H9 (cell line): ENCODE measurements around the gene SEMA4D. TPM values are rescaled to one million over a fixed set of nuclear protein-coding genes. Genes with fewer than 3 reads are reported as not detected.

Experiments
- DNase-seq: peaks from one replicate; pipeline ENCODE4 v3.0.0-alpha.2; 2017
- H2AFZ ChIP-seq: one replicate; pipeline ENCODE4 v1.6.1; 2013; ENCODE audit warnings: mild to moderate bottlenecking, low read length, control low read depth, moderate library complexity
- H2AK5ac ChIP-seq: 2 replicates; pipeline ENCODE4 v1.6.1; 2013; ENCODE audit warnings: low read length, control low read depth, mixed read lengths; ENCODE audit not compliant: insufficient read length
- H2BK120ac ChIP-seq: one replicate; pipeline ENCODE4 v1.6.1; 2013; ENCODE audit warnings: low read depth, mild to moderate bottlenecking, low read length, control low read depth, inconsistent platforms; ENCODE audit not compliant: poor library complexity, severe bottlenecking
- H2BK12ac ChIP-seq: 2 replicates; pipeline ENCODE4 v1.6.1; 2013; ENCODE audit warnings: low read length, control low read depth, mixed read lengths, low read depth; ENCODE audit not compliant: insufficient read length
- H2BK15ac ChIP-seq: 2 replicates; pipeline ENCODE4 v1.6.1; 2013; ENCODE audit warnings: low read depth, low read length, control low read depth
- H2BK20ac ChIP-seq: one replicate; pipeline ENCODE4 v1.6.1; 2013; ENCODE audit warnings: low read depth, mild to moderate bottlenecking, low read length, control low read depth, inconsistent platforms; ENCODE audit not compliant: poor library complexity, severe bottlenecking
- H2BK5ac ChIP-seq: 2 replicates; pipeline ENCODE4 v1.6.1; 2013; ENCODE audit warnings: low read length, control low read depth, mixed read lengths; ENCODE audit not compliant: insufficient read length
- H3K14ac ChIP-seq: 2 replicates; pipeline ENCODE4 v1.6.1; 2013; ENCODE audit warnings: low read length, control low read depth; ENCODE audit not compliant: insufficient read depth
- H3K18ac ChIP-seq: 2 replicates; pipeline ENCODE4 v1.6.1; 2013; ENCODE audit warnings: low read depth, mild to moderate bottlenecking, mixed read lengths, low read length, control low read depth; ENCODE audit not compliant: insufficient read length
- H3K23ac ChIP-seq: 2 replicates; pipeline ENCODE4 v1.6.1; 2013; ENCODE audit warnings: low read length, control low read depth, mixed read lengths, low read depth; ENCODE audit not compliant: insufficient read length
- H3K23me2 ChIP-seq: 2 replicates; pipeline ENCODE4 v1.6.1; 2013; ENCODE audit warnings: low read depth, mild to moderate bottlenecking, mixed read lengths, low read length, control low read depth; ENCODE audit not compliant: insufficient read length, poor library complexity, severe bottlenecking
- H3K27ac ChIP-seq: 2 replicates; pipeline ENCODE4 v1.5.1; 2013; ENCODE audit warnings: low read length, control low read depth, mixed read lengths, low read depth; ENCODE audit not compliant: insufficient read length
- H3K27me3 ChIP-seq: 2 replicates; pipeline ENCODE4 v1.6.1; 2013; ENCODE audit warnings: low read length, control low read depth, inconsistent platforms; ENCODE audit not compliant: insufficient read depth
- H3K4ac ChIP-seq: 2 replicates; pipeline ENCODE4 v1.6.1; 2013; ENCODE audit warnings: low read depth, mild to moderate bottlenecking, control low read depth, inconsistent platforms, low read length, moderate library complexity
- H3K4me1 ChIP-seq: 2 replicates; pipeline ENCODE4 v1.6.1; 2013; ENCODE audit warnings: low read length, control low read depth, inconsistent platforms; ENCODE audit not compliant: insufficient read depth
- H3K4me2 ChIP-seq: 2 replicates; pipeline ENCODE4 v1.6.1; 2013; ENCODE audit warnings: low read length, control low read depth, mixed read lengths; ENCODE audit not compliant: insufficient read length, insufficient read depth
- H3K56ac ChIP-seq: 2 replicates; pipeline ENCODE4 v1.6.1; 2013; ENCODE audit warnings: low read depth, mild to moderate bottlenecking, mixed read lengths, low read length, control low read depth; ENCODE audit not compliant: insufficient read length
- H3K79me1 ChIP-seq: 2 replicates; pipeline ENCODE4 v1.6.1; 2013; ENCODE audit warnings: low read depth, mild to moderate bottlenecking, moderate library complexity, low read length, control low read depth, inconsistent platforms; ENCODE audit not compliant: insufficient read depth, poor library complexity, severe bottlenecking
- H3K79me2 ChIP-seq: 2 replicates; pipeline ENCODE4 v1.6.1; 2013; ENCODE audit warnings: low read length, control low read depth, inconsistent platforms; ENCODE audit not compliant: insufficient read depth
- H3K9ac ChIP-seq: 2 replicates; pipeline ENCODE4 v1.6.1; 2013; ENCODE audit warnings: low read length, control low read depth, mixed read lengths; ENCODE audit not compliant: insufficient read length; ENCODE audit errors: extremely low read depth
- H3K9me3 ChIP-seq: one replicate; pipeline ENCODE4 v1.6.1; 2013; ENCODE audit warnings: low read depth, low read length, inconsistent platforms; ENCODE audit not compliant: control insufficient read depth
- H3T11ph ChIP-seq: one replicate; pipeline ENCODE4 v1.6.1; 2013; ENCODE audit warnings: mild to moderate bottlenecking, low read length, control low read depth, inconsistent platforms
- H4K20me1 ChIP-seq: one replicate; pipeline ENCODE4 v1.6.1; 2013; ENCODE audit not compliant: control insufficient read depth, insufficient read length, insufficient read depth
- H4K5ac ChIP-seq: 2 replicates; pipeline ENCODE4 v1.6.1; 2013; ENCODE audit warnings: low read depth, mild to moderate bottlenecking, mixed read lengths, low read length, control low read depth; ENCODE audit not compliant: insufficient read length
- H4K8ac ChIP-seq: replicated peaks from 2 replicates; pipeline ENCODE4 v1.6.1; 2013; ENCODE audit warnings: low read length, control low read depth, mixed read lengths, low read depth; ENCODE audit not compliant: insufficient read length
- H4K91ac ChIP-seq: 2 replicates; pipeline ENCODE4 v1.6.1; 2013; ENCODE audit warnings: low read depth, mild to moderate bottlenecking, moderate library complexity, mixed read lengths, low read length, control low read depth; ENCODE audit not compliant: insufficient read length
- H3K27ac Mint-ChIP-seq, 3 experiments: 2 replicates in 2 of 3; 3 replicates in 1 of 3; pipeline ENCODE4 v1.8.0; 2020 to 2021; ENCODE audit warnings: mixed read lengths in 3 of 3, mild to moderate bottlenecking in 1 of 3, moderate library complexity in 1 of 3
- H3K27me3 Mint-ChIP-seq: 2 replicates; pipeline ENCODE4 v1.8.0; 2021; ENCODE audit warnings: low read depth, mild to moderate bottlenecking, moderate library complexity, mixed read lengths
- H3K36me3 Mint-ChIP-seq, 3 experiments: 2 replicates in 2 of 3; 3 replicates in 1 of 3; pipeline ENCODE4 v1.8.0; 2020 to 2021; ENCODE audit warnings: low read depth in 3 of 3, mixed read lengths in 3 of 3; ENCODE audit not compliant: insufficient read depth in 1 of 3
- H3K4me1 Mint-ChIP-seq, 2 experiments: 2 replicates each; pipeline ENCODE4 v1.8.0; 2020; ENCODE audit warnings: mixed read lengths in 2 of 2
- H3K4me3 Mint-ChIP-seq, 2 experiments: 2 replicates in 1 of 2; 3 replicates in 1 of 2; pipeline ENCODE4 v1.8.0; 2020 to 2021; ENCODE audit warnings: mild to moderate bottlenecking in 2 of 2, mixed read lengths in 2 of 2, moderate library complexity in 1 of 2
- H3K9me3 Mint-ChIP-seq, 2 experiments: 2 replicates in 1 of 2; 3 replicates in 1 of 2; pipeline ENCODE4 v1.8.0; 2020; ENCODE audit warnings: mild to moderate bottlenecking in 2 of 2, mixed read lengths in 2 of 2, moderate library complexity in 1 of 2
- WGBS: extraction: QIAGEN DNeasy Blood & Tissue Kit; methylation state at CpG from one replicate; pipeline ENCODE4 v1.1.7; 2013; ENCODE audit warnings: missing lambda C conversion rate, low lambda C conversion rate, mixed read lengths; ENCODE audit not compliant: insufficient read length; ENCODE audit errors: extremely low coverage; 5-methylcytosine and 5-hydroxymethylcytosine counted together
- total RNA-seq: library from RNA; stranded (reverse); gene quantifications from 2 replicates; pipeline ENCODE4 v1.2.1, GENCODE V29; 2021
- TF ChIP-seq, protein P1 (sequence below): fragments of 200-600 bp; sonication (generic); conservative IDR thresholded peaks from 3 replicates; pipeline ENCODE4 v1.8.0; 2021; ENCODE audit warnings: antibody characterized with exemption, mild to moderate bottlenecking

SEMA4D gene
- total RNA-seq, 1 experiment from 2014 or later = 47.2 TPM

DNA sequence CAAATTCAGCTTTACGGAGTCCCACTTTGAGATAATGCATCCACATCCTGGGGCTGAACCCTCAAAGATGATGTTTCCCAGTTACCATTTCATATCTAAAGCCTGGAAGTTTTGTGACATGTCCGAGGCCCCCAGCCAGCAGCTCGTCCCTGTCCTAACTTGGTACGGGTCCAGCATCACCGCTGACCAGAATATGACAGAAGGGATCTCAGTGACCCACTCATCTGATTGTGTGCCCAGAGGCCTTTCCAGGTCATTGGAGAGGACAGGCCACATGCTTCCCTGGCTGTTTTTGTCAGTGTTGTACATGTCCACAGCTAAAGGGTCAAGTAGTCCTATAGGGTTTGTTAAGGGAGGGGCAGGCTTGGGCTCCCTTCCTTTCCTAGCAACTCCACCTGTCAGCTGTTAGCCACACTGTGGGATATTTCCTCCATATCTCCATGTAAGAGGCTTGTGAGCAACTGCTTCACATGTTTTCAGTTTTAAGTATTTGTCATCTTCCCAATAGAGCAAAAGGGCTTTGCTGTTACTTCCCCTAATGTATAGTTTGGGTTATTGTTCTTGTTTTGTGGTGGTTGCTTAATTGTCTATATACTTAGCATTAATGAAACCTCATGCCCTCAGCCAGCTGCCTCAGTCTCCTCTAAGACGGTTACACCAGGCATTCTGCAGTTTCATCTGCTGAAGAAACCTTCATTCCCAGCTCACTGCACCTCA lies 146.2 kb downstream of the SEMA4D start:
- H3K79me2 ChIP-seq = no peaks in the 10 kb centered on the region
- no peak overlapping the region for H2BK5ac ChIP-seq
- Mint-ChIP-seq H3K9me3 (no peaks in the 10 kb centered on the region), H3K27ac (no peak overlapping the region), H3K36me3 (peaks cover 56 to 98% (median 98%) of the 10 kb centered on the region in 3 experiments; a peak in 6 of 7 replicates), H3K4me3 (no peak overlapping the region), H3K27me3 (no peaks in the 10 kb centered on the region), H3K4me1 (no peaks in the 10 kb centered on the region)
- no peaks in the 10 kb centered on the region for H3K4me1 ChIP-seq
- H3K4me2 ChIP-seq = no peak overlapping the region
- H4K20me1 ChIP-seq = no peaks in the 10 kb centered on the region
- H3K79me1 ChIP-seq = no peaks in the 10 kb centered on the region
- no peak overlapping the region for H3K23ac ChIP-seq
- H2BK15ac ChIP-seq = no peak overlapping the region
- WGBS = no CpG with 5 or more reads among the region's 6 CpGs
- H3K27ac ChIP-seq = no peak overlapping the region
- H4K8ac ChIP-seq = no peak overlapping the region
- TF ChIP-seq, protein P1, sequence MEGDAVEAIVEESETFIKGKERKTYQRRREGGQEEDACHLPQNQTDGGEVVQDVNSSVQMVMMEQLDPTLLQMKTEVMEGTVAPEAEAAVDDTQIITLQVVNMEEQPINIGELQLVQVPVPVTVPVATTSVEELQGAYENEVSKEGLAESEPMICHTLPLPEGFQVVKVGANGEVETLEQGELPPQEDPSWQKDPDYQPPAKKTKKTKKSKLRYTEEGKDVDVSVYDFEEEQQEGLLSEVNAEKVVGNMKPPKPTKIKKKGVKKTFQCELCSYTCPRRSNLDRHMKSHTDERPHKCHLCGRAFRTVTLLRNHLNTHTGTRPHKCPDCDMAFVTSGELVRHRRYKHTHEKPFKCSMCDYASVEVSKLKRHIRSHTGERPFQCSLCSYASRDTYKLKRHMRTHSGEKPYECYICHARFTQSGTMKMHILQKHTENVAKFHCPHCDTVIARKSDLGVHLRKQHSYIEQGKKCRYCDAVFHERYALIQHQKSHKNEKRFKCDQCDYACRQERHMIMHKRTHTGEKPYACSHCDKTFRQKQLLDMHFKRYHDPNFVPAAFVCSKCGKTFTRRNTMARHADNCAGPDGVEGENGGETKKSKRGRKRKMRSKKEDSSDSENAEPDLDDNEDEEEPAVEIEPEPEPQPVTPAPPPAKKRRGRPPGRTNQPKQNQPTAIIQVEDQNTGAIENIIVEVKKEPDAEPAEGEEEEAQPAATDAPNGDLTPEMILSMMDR = no peak
- H3T11ph ChIP-seq = no peak overlapping the region
- H3K27me3 ChIP-seq = no peaks in the 10 kb centered on the region
- no peak overlapping the region for H4K5ac ChIP-seq
- H2BK12ac ChIP-seq = no peak overlapping the region
- no peaks in the 10 kb centered on the region for H3K23me2 ChIP-seq
- no peak overlapping the region for H3K4ac ChIP-seq
- no peak overlapping the region for H3K56ac ChIP-seq
- no peak overlapping the region for H4K91ac ChIP-seq
- no peak for DNase-seq
- H3K14ac ChIP-seq = no peak overlapping the region
- H3K18ac ChIP-seq = no peak overlapping the region
- H3K9me3 ChIP-seq = no peaks in the 10 kb centered on the region
- H2BK120ac ChIP-seq = no peak overlapping the region
- H2AK5ac ChIP-seq = no peak overlapping the region
- no peak overlapping the region for H2AFZ ChIP-seq
- no peak overlapping the region for H2BK20ac ChIP-seq
- H3K9ac ChIP-seq = no peak overlapping the region
